IPS-18c (cell line): ENCODE results near the gene SUPT3H.

Experiments
- H3K4me3 ChIP-seq: 2 replicates; pipeline ENCODE4 v1.7.0; 2013; ENCODE audit warnings: low read depth, mild to moderate bottlenecking, low read length, moderate library complexity; ENCODE audit not compliant: insufficient read depth
- H3K9me3 ChIP-seq: one replicate; pipeline ENCODE4 v1.6.1; 2013; ENCODE audit warnings: mild to moderate bottlenecking, low read length, moderate library complexity; ENCODE audit not compliant: control insufficient read depth, insufficient read depth

The SUPT3H gene

DNA sequence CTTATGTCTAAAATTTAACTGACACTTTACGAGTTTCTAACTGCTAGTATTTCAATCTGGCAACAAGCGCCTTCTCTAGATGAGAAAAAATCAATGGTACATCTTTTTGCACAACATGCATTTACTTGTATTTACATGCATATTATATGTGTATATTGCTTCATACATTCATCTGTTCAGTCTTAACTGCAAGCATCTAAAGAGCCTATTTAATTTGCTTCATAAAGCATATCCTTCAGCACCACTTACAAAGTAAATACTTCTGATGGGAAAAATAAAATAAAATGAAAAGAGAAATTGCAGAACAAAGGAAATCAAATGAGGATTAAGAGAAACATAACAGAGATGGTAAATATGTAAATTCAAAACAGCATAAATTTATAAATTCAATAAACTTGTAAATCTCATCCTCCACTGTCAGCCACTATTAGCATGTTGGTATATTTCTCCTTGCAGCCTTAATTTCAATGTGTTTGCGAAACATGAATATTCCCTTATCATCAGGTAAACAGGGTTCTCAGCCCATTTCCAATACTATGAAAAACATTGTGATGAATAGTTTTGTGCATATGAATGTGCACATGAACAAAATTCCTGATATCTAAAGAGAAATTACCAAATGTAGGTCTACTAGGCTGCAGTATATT is 382.1 kb downstream of the SUPT3H start:
- Histone ChIP-seq H3K9me3 (no peaks in the 10 kb centered on the region), H3K4me3 (no peak overlapping the region)

DNA sequence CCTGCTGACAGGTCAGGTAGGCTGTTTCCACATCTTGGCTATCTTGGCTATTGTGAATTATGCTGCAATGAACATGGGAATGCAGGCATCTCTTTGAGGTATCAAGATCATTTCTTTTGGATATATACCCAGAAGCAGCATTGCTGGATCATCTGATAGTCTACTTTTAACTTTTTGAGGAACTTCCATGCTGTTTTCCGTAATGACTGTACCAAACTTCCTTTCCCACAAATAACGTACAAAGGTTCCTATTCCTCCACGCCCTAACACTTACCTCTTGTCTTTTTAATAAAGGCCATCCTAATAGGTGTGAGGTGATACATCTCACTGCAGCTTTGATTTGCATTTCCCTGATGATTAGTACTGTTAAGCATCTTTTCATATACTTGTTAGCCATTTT is 388.3 kb downstream of the SUPT3H start:
- H3K4me3 ChIP-seq, result no peak overlapping the region
- no peaks in the 10 kb centered on the region for H3K9me3 ChIP-seq

DNA sequence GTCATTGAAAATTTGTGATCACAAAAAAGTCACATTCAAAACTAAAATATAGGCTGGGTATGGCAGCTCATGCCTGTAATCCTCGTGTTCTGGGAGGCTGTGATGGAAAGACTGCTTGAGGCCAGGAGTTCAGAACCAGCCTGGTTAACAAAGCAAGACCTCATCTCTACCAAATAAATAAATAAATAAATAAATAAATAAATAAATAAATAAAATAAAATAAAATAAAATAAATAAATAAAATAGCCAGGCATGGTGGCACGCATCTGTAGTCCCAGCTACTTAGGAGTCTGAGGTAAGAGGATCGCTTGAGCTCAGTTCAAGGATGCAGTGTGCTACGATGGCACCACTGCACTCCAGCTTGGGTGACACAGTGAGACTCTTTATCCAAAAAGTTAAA is 392.7 kb downstream of the SUPT3H start:
- Histone ChIP-seq H3K9me3 (no peaks in the 10 kb centered on the region), H3K4me3 (no peak overlapping the region)

DNA sequence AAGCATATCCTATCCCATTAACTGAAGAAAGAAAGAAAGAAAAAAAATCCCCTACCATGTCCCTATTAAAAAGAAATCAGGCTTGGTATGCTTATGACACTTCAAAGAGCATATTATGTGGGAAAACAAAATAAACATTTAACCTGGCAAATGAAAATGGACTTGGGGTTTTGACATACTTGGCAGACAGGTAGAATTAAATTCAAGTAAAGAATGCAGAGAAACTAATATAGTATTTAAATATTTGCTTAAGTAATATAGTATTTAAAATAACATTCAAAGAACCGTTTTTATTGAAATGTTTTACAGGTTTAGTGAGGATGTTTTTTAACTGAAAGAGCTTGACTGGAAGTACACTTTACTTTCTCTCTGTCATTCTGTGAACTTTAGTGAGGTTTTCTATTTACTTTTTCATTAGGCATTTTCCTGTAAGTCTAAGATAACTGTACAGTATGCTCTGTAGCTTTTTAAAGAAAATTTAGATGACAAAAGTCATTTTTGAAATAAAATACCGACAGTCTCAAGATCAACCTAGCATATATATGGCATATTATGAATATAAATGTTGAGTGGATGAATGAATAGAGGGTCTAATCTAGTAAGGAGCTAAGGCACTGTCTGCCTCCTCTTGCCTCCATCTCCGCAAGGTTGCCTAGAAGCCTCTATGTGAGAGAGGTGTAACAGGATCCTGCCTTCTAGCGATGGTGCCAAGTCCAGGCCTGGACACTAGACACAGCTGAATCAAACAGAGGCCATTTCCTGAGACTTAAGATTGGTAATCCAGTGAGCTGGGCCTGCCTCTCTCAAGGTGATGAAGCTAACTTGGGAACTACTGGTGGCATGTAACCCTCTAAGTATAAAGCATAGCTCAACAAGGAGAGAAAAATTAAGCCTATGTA is 394.0 kb downstream of the SUPT3H start:
- no peak overlapping the region for H3K4me3 ChIP-seq
- H3K9me3 ChIP-seq, result no peaks in the 10 kb centered on the region

DNA sequence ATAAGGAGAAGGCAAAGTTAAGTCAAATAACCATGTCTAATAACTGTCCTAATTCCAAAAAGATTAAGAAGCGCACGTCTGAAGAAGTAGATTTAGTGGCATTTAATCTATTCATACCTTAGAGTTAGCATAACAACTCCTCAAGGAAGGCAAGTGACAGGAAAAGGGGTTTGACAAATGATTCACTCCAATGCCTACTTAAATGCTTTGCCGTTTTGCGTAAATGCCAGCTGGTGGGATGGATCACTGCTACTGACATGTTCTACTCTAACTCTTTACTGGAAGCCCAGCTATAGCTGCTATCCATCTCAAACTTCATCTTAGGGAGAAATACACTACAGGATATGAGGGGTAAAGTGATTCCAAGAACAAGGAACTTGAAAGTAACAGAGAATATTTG is 396.9 kb downstream of the SUPT3H start:
- H3K9me3 ChIP-seq, result no peaks in the 10 kb centered on the region
- no peak overlapping the region for H3K4me3 ChIP-seq

DNA sequence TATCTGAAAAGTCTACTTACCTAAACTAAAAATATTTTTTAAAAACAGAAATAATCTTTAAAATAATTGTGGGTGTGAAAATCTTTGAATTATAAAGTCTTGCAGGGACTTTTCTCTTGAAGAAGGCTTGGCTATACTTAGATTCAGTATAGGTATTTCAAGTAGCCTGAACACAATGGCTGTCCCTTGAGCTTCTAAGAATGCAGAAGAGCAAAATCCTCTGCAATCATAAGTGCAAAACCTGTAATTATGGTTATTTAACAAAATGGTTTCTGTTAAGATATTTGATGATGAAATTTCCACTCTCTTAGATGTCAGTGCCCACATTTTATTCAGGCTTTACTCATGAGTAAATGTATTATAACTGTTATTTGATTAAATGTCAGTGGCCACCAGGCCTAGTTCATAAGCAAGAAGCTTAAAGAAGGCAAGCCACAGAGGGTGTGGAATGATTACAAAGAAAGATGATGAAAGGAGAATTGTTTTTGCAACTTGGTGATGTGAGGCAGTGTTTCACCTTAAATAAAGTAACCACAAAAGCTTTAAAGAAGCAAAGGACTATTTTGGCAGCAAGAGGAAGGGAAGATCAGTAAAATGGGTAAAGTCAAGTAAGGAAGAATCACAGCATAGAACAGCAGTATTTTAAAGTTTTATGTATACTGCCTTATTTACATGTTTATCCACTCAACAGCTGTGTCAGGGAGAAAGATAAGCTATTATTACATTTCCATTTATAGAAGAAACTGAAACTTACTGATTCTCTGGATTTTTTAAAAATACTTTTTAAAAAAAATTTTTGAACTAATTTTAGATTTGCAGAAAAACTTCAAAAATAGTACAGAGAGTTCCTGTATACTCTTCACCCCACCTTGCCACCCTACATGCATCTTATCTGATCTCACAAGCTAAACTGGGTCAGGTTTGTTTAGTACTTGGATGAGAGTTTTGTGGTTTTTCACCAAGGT is 400.8 kb downstream of the SUPT3H start:
- H3K4me3 ChIP-seq, result no peak overlapping the region
- H3K9me3 ChIP-seq, result peaks cover 5% of the 10 kb centered on the region

DNA sequence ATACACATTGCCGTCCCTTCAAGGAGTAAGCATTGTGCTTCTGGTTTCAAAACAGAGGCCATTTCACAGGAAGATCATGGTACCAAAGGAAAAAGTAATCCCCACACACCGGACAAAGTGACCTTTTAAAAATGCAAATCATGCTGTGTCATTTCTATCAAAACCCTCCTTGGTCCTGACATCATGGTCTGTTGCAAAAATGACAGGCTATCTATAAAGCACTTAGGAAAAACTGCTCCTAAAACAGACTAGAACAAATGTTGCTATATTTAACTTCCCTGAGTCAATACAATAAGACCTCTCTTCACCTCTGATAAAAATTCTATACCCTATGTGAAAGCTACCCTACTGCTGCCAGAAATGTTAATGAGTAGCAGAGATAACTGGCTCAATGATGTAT is 403.2 kb downstream of the SUPT3H start:
- no peak overlapping the region for H3K4me3 ChIP-seq
- peaks cover 5% of the 10 kb centered on the region for H3K9me3 ChIP-seq

DNA sequence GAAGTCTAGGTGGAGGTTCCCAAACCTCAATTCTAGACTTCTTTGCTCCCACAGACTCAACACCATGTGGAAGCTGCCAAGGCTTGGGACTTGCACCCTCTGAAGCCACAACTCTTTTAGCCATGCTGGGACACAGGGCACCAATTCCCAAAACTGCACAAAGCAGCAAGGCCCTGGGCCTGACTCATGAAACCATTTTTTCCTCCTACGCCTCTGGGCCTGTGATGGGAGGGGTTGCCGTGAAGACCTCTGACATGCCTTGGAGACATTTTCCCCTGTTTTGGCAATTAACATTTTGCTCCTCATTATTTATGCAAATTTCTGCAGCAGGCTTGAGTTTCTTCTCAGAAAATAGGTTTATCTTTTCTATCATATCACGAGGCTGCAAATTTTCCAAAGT is 405.0 kb downstream of the SUPT3H start:
- Histone ChIP-seq H3K4me3 (no peak overlapping the region), H3K9me3 (peaks cover 5% of the 10 kb centered on the region)

DNA sequence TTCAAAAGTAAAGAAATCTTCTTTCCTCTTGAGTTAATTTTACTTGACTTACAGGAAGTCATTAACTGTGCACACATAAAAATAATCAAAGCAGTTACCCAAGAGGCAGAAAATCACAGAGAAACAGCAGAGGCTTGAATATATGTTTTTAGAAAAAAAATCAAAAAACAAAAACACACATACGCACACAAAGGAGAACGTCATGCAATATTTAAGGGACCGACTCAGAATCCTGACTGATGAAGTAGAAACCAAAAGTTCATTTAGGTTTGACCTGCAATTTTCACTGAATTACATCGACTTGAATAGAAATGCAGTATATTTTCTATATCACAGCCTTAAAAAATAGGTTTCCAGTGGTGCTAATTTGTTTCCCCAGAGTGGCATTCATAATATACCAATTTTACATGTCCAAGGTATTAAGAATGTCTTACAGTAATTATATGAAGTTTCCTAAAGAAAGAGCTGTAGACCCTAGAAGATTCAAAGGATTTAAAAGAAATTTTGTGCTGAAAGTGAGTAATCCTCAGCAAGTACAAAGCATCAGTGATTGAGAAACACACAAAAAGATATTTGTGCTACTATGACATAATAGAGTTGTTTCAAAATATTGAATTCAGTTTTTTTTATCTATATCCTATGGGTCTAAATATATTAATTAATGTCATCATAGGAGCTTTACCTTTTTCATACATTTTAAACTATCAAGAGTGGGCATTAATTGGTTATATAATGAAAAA is 408.1 kb downstream of the SUPT3H start:
- no peak overlapping the region for H3K4me3 ChIP-seq
- H3K9me3 ChIP-seq, result peaks cover 5% of the 10 kb centered on the region

DNA sequence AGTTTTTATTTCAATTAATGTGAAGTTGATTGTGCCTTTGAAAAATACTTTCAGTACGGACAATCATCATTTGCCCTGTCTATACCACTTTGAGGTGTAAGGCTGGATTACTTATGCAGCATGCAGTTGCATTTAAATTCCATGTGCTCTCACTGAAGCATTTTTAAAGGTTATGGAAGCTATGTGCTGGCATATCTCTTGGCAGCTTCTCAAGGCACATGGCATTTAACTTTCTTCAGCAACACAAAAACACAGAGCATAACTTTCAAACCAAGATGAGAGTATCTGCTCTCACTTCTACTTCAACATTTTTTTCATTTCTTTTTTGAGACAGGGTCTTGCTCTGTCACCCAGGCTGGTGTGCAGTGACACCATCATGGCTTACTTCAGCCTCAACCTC is 410.3 kb downstream of the SUPT3H start:
- no peak overlapping the region for H3K4me3 ChIP-seq
- H3K9me3 ChIP-seq, result peaks cover 5% of the 10 kb centered on the region

DNA sequence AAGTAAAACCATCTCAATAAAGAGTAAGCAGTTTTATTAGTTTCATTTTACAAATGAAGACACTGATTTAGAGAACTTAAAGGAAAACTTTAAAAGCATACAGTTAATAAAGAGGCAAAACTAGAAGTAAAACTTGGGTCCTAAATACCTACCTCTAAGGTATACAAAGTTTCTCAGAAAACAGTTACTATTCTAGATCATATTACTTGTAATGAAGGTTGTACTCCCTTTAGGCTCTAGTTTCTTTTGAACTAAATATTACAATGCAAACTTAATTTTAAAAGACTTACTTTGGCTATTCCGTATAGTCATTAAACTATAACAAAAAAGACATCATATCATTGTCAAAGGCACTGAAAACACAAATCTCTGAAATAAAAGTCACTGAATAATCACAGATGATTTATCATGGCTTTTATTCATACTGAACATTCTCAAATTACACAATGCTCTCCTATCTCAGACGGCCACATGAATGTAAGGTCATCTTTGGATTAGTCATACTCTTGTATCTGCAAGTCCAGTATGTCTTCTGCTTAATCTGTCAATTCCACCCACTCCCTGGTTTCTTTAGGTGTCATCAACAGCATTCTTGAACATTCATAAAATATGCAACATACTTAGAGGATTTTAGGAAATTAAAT is 411.2 kb downstream of the SUPT3H start:
- Histone ChIP-seq H3K4me3 (no peak overlapping the region), H3K9me3 (no peaks in the 10 kb centered on the region)

DNA sequence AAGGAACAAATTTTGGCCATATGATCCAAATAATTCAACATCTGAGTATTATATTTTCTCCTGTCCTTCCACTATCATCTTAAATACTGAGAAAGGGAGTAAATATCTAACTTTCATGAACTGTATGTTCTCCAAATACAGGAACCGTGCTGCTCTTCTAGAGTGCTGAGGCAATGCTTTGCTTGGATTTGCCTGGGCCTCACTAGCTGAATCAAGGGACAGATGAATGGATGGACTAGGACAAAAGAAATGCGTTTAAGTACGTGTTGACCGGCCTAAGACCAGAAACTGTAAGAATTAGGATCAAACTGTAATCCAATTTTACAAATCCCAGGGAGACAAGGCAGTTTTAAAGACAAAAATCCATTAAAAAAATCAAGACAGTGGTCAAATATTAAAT is 412.0 kb downstream of the SUPT3H start:
- no peaks in the 10 kb centered on the region for H3K9me3 ChIP-seq
- no peak overlapping the region for H3K4me3 ChIP-seq

DNA sequence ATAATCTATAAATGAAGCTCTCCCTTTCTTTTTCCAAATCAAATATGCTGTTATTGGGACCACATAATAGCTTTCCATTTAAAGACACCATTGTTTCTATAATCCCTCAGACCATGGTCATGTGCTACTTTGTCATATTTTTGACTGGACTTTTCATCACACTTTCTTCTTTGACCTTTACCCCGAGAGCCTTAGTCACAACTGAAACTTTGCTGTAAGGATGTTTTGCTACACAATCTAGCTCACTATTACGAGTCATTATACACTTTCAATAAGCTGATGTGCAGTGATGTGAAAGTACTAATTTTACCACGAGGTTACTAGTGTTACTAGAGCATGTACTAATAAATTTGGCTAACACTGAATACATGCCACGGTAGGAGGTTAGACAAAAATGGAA is 416.8 kb downstream of the SUPT3H start:
- no peak overlapping the region for H3K4me3 ChIP-seq
- peaks cover 2% of the 10 kb centered on the region for H3K9me3 ChIP-seq

DNA sequence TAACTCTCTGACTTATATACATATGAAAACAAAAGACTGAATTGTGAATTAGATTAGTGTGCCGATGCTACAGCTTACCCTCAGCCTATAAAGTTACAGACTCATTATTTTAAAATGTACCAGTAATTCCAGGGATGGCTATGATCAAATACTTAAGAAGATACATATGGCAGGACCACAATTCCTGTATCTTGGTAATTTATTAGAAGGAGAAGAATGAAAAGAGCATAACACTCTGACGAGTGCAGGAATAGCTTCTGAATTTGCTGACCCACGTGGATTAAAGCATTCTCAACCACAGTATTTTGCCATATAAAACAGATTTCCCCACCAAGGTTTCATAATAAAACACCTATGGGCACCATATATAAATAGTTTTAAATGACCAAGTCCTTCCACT is 418.1 kb downstream of the SUPT3H start:
- H3K9me3 ChIP-seq, result peaks cover 2% of the 10 kb centered on the region
- no peak overlapping the region for H3K4me3 ChIP-seq

DNA sequence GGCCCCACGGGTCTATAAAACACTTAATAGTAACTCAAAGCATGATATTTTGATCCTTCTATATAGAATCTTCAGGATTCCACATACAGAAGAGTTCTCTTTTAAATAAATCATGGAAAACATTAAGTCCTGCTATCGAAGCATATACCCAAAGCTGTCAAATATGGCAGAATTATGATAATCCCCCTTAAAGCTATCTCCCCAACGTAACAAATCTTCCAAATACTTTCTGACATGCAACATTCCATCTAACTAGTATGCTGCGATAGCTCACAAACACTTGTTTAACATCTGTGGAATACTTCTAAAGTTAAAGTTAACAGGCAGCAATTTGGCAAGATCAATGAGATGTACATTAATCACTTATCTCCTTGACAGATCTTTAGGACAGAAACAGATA is 420.6 kb downstream of the SUPT3H start:
- Histone ChIP-seq H3K4me3 (no peak overlapping the region), H3K9me3 (peaks cover 2% of the 10 kb centered on the region)

DNA sequence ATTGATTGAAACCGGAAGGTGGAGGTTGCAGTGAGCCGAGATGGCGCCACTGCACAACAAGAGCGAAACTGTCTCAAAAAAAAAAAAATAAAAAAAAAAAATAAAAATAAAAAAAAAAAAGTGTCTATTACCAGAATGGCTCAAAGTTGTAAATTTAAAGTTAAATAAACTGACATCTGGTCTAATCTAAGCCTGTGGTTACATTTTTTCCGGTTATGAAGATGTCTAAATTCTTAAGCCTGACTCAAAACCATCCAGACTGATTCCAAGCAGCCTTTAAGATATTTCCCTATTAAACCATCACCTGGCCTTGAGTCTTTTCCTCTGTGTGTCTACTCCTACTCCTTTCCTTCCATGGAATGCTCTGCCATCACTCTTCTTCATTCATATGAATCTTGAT is 421.3 kb downstream of the SUPT3H start:
- H3K9me3 ChIP-seq, result peaks cover 2% of the 10 kb centered on the region
- H3K4me3 ChIP-seq, result no peak overlapping the region
